Measurements from ENCODE around the gene SLC1A3. TPM values are rescaled to one million over a fixed set of nuclear protein-coding genes. Genes with fewer than 3 reads are reported as not detected.

SLC1A3 gene
- total RNA-seq, 6 donors from 2014 or later = 22.4 to 235 (median 42.0) TPM

DNA sequence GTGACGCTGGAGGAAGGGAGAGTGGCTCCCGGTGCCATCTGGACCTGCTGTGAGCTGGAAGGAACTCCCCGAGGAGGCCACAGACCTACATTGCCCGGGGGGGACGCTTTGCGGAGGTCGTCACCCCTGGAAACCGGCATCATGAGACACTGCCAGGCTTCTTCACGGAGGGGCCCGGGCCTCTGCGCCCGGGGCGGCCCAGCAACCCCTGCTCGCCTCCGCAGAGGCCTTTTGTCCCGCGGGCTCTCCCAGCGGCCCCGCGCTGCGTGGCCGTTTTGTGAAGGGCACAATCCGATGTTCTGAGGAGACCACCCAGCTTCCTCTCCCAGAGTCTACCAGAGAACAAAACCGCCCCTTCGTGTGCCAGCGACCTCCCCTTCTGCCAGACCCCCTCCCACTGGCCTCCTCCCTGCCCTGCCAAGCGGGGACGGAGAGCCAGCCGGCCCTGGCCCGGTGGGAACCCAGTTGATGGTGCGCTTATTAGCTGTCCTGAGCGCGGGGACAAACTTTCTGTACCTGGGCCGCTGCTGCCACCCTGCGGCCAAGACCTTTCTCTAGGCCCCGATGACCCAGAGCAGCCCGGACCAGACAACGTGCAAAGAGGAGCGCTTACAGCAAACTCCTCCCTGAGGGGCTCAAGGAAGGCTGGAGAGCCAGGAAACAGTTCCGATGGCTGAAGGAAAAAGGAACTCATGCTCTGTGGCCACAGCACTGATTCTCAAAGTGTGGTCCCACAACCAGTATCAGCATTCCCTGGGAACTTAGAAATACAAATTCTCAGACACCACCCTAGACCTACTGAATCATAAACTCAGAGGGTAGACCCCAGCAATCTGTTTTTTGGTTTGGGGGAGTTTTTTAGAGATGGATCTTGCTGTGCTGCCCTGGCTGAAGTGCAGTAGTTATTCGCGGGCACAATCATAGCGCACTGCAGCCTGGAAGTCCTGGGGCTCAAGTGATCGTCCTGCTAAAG is 86.7 kb downstream of the SLC1A3 start:
- 24 to 58% methylated on average over 16 to 44 of the region's 44 CpGs for WGBS, 2 donors
- peaks cover 18 to 26% (median 21%) of the 10 kb centered on the region in 4 donors for H3K4me1 ChIP-seq
- ATAC-seq (ENCODE audit: low FRiP score in 2 of 2) (peak; percentile 82 to 86), DNase-seq (peak; percentile 84 to 90)
- TF ChIP-seq, protein P1, sequence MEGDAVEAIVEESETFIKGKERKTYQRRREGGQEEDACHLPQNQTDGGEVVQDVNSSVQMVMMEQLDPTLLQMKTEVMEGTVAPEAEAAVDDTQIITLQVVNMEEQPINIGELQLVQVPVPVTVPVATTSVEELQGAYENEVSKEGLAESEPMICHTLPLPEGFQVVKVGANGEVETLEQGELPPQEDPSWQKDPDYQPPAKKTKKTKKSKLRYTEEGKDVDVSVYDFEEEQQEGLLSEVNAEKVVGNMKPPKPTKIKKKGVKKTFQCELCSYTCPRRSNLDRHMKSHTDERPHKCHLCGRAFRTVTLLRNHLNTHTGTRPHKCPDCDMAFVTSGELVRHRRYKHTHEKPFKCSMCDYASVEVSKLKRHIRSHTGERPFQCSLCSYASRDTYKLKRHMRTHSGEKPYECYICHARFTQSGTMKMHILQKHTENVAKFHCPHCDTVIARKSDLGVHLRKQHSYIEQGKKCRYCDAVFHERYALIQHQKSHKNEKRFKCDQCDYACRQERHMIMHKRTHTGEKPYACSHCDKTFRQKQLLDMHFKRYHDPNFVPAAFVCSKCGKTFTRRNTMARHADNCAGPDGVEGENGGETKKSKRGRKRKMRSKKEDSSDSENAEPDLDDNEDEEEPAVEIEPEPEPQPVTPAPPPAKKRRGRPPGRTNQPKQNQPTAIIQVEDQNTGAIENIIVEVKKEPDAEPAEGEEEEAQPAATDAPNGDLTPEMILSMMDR (IDR thresholded peaks at IDR 0.05) = peak in 5 of 6 experiments; percentile 32 to 78 (median 69)
- no peak for TF ChIP-seq EP300 (IDR thresholded peaks at IDR 0.05)
- H3K4me3 ChIP-seq = peak overlapping the region in 1 of 4 donors; percentile 18
- H3K27me3 ChIP-seq = no peaks in the 10 kb centered on the region
- no peaks in the 10 kb centered on the region for H3K36me3 ChIP-seq
- H3K9me3 ChIP-seq = no peaks in the 10 kb centered on the region
- H3K27ac ChIP-seq = peak overlapping the region in 2 of 4 donors; percentile 33 to 44

DNA sequence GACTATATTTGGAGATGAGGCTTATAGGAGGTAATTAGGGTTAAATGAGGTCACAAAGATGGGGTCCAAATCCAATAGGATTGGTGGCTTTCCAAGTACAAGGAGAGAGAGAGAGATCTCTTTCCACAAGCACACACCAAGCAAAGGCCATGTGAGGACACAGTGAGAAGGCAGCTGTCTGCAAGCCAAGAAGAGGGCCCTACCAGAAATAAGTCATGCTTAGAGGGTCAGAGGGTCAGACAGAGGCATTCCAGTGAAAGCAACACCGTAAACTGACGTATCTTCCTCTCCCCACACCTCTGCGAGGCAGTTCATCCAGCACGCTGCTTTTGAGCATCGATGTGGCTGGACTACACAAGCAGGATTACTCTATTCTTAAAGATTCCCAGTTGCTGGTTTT is 87.9 kb downstream of the SLC1A3 start:
- Histone ChIP-seq H3K36me3 (no peaks in the 10 kb centered on the region), H3K27ac (no peak overlapping the region), H3K27me3 (no peaks in the 10 kb centered on the region), H3K9me3 (no peaks in the 10 kb centered on the region), H3K4me1 (peaks cover 18 to 26% (median 21%) of the 10 kb centered on the region in 4 donors), H3K4me3 (no peak overlapping the region)
- ATAC-seq (ENCODE audit: low FRiP score in 2 of 2) (no peak), DNase-seq (no peak)
- 79 to 83% methylated on average over 5 of the region's 5 CpGs for WGBS, 2 donors
- TF ChIP-seq EP300 (IDR thresholded peaks at IDR 0.05) (no peak), POLR2AphosphoS5 (IDR thresholded peaks at IDR 0.05) (no peak), POLR2A (IDR thresholded peaks at IDR 0.05) (no peak)
- TF ChIP-seq, protein P1 (IDR thresholded peaks at IDR 0.05) = no peak

DNA sequence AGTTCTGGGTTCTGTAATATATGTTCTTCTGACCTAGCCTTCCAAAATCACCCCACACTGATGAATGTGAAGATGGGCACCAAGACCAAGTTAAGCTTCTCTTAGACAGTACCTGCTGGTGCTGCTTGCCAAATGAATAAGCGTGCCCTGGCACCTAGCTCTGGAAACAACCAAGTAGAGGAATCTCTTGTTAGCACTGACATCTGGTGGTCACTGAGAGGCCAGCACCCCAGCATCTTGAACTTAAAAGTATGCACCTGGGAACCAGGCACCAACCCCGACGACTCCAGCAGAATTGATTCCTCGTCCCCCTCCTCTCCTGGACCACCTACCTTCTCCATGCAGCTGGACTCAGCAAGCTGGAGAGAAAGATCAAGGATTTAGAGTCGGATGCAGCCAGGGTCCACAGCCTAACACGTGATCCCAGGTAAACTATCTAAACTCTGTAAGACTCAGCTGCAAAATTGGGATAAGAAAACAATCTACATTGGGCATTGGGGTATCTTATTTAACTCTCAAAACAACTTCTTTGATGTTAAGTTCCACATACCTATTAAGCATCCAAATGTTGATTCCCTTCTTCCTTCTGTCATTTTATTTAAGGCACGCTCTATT is 89.8 kb downstream of the SLC1A3 start:
- Histone ChIP-seq H3K27me3 (no peaks in the 10 kb centered on the region), H3K9me3 (no peaks in the 10 kb centered on the region), H3K4me3 (no peak overlapping the region), H3K27ac (no peak overlapping the region), H3K36me3 (no peaks in the 10 kb centered on the region), H3K4me1 (peaks cover 11 to 16% (median 12%) of the 10 kb centered on the region in 4 donors)
- DNase-seq (peak in 1 of 2 donors; percentile 58), ATAC-seq (ENCODE audit: low FRiP score in 2 of 2) (peak in 1 of 2 donors; percentile 25)
- TF ChIP-seq, protein P1 (IDR thresholded peaks at IDR 0.05) = peak; percentile 33 to 62 (median 54)
- TF ChIP-seq EP300 (IDR thresholded peaks at IDR 0.05) = no peak
- WGBS, 2 donors = 35 to 36% methylated on average over 6 to 7 of the region's 7 CpGs

DNA sequence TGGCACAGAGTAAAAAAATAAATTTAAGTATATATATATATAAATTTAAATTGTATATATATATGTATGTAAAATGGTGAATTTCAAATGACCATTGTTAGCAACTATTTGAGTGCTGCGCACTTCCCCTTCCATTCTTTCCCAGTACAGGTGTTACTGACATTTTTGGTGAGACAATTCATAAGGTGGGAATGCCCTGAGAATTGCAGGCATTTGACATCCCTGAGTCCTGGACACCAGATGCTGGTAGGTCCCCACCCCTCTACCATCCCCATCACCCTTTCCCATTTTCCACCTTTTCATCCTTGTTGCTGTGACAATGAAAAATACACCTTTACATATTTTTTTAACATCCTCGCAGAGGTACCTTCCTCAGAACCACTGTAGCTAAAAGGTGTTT is 91.6 kb downstream of the SLC1A3 start:
- Histone ChIP-seq H3K4me3 (no peak overlapping the region), H3K9me3 (no peaks in the 10 kb centered on the region), H3K36me3 (no peaks in the 10 kb centered on the region), H3K27ac (no peak overlapping the region), H3K27me3 (no peaks in the 10 kb centered on the region), H3K4me1 (peaks cover 2 to 13% (median 4%) of the 10 kb centered on the region in 4 donors)
- no peak for ATAC-seq (ENCODE audit: low FRiP score in 2 of 2)
- DNase-seq = no peak
- TF ChIP-seq POLR2AphosphoS5 (IDR thresholded peaks at IDR 0.05) (no peak), POLR2A (IDR thresholded peaks at IDR 0.05) (no peak), EP300 (IDR thresholded peaks at IDR 0.05) (no peak)
- TF ChIP-seq, protein P1 (IDR thresholded peaks at IDR 0.05) = no peak
- 92 to 93% methylated on average over 2 of the region's 2 CpGs for WGBS, 2 donors
